ENCODE data around the gene MAS1.

MAS1 gene

GRCh38 chr6:159879856-159880255, 10.9 kb upstream of the MAS1 start:
- no peak for DNase-seq (ENCODE audit: low read depth in 2 of 2, low spot score in 1 of 2)

GRCh38 chr6:159880412-159880975, 10.3 kb upstream of the MAS1 start:
- DNase-seq (ENCODE audit: low read depth in 2 of 2, low spot score in 1 of 2) = no peak

GRCh38 chr6:159884720-159885119, 6.1 kb upstream of the MAS1 start:
- no peak for DNase-seq (ENCODE audit: low read depth in 2 of 2, low spot score in 1 of 2)

DNA sequence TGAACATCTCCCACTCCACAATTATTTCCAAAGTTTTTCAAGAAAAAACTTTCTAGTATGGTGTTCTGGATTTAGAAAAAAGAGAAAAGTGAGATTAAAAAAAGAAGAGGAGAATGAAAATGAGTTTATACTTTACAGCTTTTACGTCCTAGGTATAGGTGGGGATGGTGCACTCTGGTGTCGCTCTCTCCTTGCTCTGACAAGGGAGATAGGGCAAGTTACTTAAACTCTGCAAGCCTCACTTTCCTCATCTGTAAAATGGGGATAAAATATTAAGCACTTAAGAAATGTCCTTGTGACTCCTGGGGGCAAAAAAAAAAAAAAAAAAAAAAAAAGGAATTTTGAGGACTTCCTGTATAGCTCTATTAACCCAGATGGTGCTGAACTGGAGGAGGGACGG, 4.5 kb upstream of the MAS1 start:
- DNase-seq (ENCODE audit: low read depth in 2 of 2, low spot score in 1 of 2) = no peak

DNA sequence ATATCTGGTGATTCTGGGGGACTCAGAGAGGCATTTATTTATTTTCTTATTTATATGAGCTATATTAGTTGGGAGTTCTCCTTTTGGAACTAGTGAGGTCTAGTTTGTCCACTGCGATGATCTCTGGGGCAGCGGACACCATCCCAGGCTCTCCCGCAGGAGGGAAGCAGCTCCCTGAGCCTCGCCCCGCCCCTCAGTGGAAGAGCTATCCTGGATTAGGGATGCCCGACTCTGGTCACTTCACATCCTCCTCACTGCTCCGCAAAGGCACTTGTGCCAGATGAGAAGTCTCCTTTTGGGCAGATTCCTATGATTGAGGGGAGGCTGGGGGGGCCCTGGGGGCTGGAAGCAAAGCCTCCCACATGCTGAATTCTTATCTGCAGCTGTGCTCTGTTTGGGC, 3.6 kb upstream of the MAS1 start:
- no peak for DNase-seq (ENCODE audit: low read depth in 2 of 2, low spot score in 1 of 2)

GRCh38 chr6:159887761-159888160, 3.0 kb upstream of the MAS1 start:
- no peak for DNase-seq (ENCODE audit: low read depth in 2 of 2, low spot score in 1 of 2)

GRCh38 chr6:159890201-159890600, 587 bp upstream of the MAS1 start:
- no peak for DNase-seq (ENCODE audit: low read depth in 2 of 2, low spot score in 1 of 2)

DNA sequence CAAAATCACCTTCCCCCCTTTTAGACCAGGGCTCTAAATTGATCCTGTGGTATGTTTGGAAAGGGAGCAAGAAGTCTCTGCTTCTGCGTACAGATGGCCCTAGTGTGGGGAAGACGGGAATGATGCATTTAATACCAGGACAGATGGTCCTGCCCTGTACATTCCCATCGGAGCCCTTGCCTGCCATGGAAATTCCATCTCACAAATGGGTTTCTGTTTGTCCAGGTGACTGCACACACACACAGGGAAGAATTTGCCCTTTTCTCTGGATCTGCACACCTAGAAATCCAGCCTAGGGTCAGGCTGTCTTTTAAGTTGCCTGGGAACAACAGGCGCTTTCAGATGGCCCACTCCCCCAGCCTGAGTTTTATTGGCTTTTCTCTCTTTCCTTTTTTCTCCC, 1.3 kb downstream of the MAS1 start:
- no peak for DNase-seq (ENCODE audit: low read depth in 2 of 2, low spot score in 1 of 2)

DNA sequence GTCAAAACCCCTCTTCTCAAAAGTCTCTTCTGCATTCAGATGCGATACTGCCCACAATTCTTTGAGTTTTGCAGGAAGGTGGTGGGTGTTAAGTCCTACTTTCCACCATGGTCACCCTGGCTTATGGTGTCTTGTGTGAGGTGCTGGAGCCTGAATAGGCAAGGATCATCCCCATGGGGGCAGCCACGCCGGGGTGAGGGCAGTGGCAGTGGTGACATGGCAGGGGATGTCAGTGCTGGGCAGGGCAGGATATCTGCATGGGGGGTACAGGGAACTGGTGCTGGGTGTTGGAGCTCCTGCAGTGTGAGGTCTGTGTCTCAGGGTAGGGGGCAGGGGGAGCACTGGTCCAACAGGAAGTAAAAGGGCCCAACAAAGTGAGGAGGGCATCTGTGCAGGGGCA, 2.3 kb downstream of the MAS1 start:
- no peak for DNase-seq (ENCODE audit: low read depth in 2 of 2, low spot score in 1 of 2)

- DNase-seq (ENCODE audit: low read depth in 2 of 2, low spot score in 1 of 2) = no peak
Measured at GRCh38 chr6:159894991-159895390, 4.2 kb downstream of the MAS1 start.

DNA sequence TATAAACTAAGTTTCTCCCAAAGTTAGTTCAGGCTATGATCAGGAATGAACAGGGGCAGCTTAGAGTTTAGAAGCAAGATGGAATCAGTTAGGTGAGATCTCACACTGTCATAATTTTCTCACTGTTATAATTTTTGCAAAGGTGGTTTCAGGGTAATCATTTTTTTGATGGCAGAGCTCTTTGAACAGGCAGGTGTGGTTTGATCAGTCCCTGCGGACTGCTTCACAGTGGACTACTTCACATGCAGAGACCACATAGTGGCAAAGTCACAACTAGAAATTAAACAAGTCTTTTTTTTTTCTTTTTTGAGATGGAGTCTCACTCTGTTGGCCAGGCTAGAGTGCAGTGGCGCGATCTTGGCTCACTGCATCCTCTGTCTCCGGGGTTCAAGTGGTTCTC, 6.8 kb downstream of the MAS1 start:
- no peak for DNase-seq (ENCODE audit: low read depth in 2 of 2, low spot score in 1 of 2)

DNA sequence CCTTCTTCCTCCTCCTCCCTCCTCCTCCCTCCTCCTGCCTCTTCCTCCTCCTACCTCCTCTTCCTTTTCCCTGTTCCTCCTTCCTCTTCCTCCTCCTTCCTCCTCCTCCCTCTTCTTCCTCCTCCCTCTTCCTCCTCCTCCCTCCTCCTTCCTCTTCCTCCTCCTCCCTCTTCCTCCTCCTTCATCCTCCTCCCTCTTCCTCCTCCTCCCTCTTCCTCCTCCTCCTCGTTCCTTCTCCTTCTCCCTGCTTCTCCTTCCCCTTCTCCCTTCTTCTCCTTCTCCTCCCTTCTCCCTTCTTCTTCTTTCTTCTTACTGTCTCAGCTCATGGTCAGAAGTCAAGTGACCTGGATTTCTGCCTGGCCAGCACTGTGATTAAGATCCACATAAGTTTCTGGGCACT, 7.7 kb downstream of the MAS1 start:
- no peak for DNase-seq (ENCODE audit: low read depth in 2 of 2, low spot score in 1 of 2)

GRCh38 chr6:159899994-159900745, 9.4 kb downstream of the MAS1 start:
- no peak for DNase-seq (ENCODE audit: low read depth in 2 of 2, low spot score in 1 of 2)

DNA sequence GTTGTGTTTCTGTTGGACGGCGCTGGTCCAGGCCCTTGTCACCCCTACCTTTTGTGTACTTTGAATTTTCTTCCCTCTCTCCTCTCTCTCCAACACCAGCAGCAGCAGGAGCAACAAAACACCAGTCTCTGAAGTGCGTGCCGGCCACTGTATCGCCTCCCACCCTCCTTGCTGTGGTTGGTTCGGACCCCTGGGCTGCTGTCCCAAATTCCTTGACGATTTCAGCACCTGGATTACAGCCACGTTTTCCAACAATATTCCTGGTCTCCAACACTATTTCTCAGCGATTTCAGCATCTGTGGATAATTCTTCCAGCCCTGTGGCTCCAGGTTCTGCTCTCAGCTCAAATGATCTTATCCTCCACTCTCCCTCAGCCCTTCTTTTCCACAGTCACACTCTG, 11.8 kb downstream of the MAS1 start:
- DNase-seq (ENCODE audit: low read depth in 2 of 2, low spot score in 1 of 2) = no peak

GRCh38 chr6:159904497-159904911, 13.7 kb downstream of the MAS1 start:
- DNase-seq (ENCODE audit: low read depth in 2 of 2, low spot score in 1 of 2) = no peak

- no peak for DNase-seq (ENCODE audit: low read depth in 2 of 2, low spot score in 1 of 2)
Measured at GRCh38 chr6:159906400-159906799, 15.6 kb downstream of the MAS1 start.

DNA sequence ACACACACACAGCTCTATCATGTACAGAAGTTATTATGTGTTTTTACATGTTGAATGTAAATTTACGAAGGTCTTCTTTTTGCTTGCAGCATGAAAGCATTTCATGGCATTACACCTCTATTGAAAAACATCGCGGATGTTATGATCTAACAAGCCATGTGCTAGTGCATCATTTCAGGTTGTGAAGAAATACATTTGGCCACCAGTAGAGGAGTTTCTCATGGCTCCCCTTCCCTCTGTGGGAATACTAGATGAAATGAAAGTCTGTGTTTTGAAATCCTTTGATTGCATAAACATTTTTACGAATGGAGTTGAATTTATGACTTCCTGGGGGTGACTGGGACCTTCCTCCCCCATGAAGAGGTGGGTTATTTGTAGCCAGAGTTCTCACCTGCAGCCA, 17.7 kb downstream of the MAS1 start:
- no peak for DNase-seq (ENCODE audit: low read depth in 2 of 2, low spot score in 1 of 2)

- no peak for DNase-seq (ENCODE audit: low read depth in 2 of 2, low spot score in 1 of 2)
Measured at GRCh38 chr6:159908979-159909378, 18.2 kb downstream of the MAS1 start.

DNA sequence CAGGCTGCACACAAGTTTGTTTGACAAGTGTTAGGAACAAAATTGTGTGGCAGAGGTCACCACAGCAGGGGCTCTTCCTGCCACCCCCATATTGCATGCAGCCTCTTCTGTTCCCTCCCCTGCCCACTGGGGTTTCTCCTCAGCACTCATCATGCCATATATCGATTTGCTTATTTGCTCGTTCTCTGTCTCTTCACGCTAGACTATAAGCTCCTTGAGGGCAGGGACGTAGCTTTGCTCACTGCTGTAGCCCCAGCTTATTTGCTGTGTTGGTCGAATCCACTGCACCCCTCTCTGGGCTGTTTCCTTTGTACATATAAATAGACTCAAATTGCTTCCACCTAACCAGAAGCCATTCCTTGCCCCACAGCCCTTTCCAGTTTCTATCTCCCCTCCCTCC, 19.6 kb downstream of the MAS1 start:
- no peak for DNase-seq (ENCODE audit: low read depth in 2 of 2, low spot score in 1 of 2)

GRCh38 chr6:159913375-159913774, 22.6 kb downstream of the MAS1 start:
- no peak for DNase-seq (ENCODE audit: low read depth in 2 of 2, low spot score in 1 of 2)

DNA sequence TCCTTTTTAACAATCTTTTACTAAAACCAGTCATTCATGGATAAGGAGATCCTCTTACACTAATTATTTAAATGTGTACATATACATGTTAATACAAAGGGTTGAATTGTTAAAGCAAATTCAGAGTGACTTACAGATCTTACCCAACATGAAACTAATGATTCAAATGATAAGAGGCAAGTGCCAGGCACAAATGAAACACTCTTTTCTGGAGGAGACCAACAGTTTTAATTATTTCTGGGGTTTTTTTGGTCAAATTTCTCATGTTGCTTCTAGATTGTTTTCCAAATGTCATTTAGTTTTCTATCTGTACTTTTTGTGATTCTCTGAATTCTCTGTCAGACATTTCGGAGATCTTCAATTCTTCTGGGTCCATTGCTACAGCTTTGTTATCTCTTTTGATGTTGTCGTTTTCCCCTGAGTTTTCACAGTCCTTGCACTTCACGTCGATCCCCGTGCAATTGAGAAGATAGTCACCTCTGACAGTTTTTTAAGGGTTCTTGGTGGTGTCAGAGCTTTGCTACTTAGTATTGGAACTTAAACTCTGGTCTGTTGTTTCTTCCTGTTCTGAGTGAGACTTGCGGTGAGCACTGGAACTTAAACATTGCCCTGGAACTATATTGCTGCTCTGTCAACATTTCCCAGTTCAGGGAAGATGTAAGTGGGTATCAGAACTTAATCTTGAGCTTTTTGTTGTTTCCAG, 23.2 kb downstream of the MAS1 start:
- no peak for DNase-seq (ENCODE audit: low read depth in 2 of 2, low spot score in 1 of 2)

GRCh38 chr6:159914565-159914923, 23.8 kb downstream of the MAS1 start:
- no peak for DNase-seq (ENCODE audit: low read depth in 2 of 2, low spot score in 1 of 2)

DNA sequence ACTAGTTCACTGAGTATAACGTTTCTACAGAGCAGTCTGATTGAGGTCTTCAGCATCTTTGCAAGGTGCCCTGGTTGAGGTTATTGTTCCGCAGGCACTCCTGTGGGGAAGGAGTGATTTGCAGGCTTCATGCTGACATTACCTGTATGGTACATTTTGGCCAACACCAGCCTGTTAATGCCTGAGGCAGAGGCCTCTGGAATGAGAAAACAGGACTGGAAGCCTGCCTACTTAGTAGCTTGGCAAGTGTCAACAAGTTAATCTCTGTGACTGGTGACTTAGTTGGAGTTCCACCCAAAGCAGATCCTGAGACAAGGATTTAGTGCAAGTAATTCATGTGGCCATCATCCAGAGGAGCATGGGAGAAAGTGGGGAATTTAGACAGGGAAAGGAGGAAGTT, 24.6 kb downstream of the MAS1 start:
- DNase-seq (ENCODE audit: low read depth in 2 of 2, low spot score in 1 of 2) = no peak

Measured in stimulated activated CD8-positive, alpha-beta memory T cell treated with anti-CD3 and anti-CD28 coated beads, Interleukin-4, amount 100 ng/mL, for 1 hour (primary cell).